ENCODE data around the gene KMO.
A peak's percentile ranks its signal among the peaks of the same experiment; 100 is the strongest.

The KMO gene

GRCh38 chr1:241532162-241532531 is at the start of gene KMO:
TSS of gene KMO (plus strand) at chr1:241532378. CDS start at chr1:241532445, 67 bp downstream.
- DNase-seq, result no peak

- no peak for DNase-seq
Observed at GRCh38 chr1:241482761-241483250, 49.4 kb upstream of the KMO start.

GRCh38 chr1:241485145-241485544 is 47.0 kb upstream of the KMO start:
- no peak for DNase-seq

- peak; percentile 22 to 55 for DNase-seq
Observed at GRCh38 chr1:241485554-241485992, 46.6 kb upstream of the KMO start.

GRCh38 chr1:241488739-241489138 is 43.4 kb upstream of the KMO start:
- DNase-seq, result no peak

- DNase-seq, result no peak
Observed at GRCh38 chr1:241495741-241496140, 36.4 kb upstream of the KMO start.

GRCh38 chr1:241499910-241500309 is 32.3 kb upstream of the KMO start:
- peak; percentile 5 to 31 for DNase-seq

- no peak for DNase-seq
Observed at GRCh38 chr1:241503444-241503843, 28.7 kb upstream of the KMO start.

GRCh38 chr1:241507189-241507863 is 24.9 kb upstream of the KMO start:
- DNase-seq, result no peak

- DNase-seq, result peak; percentile 59 to 84
Observed at GRCh38 chr1:241513378-241513777, 18.8 kb upstream of the KMO start.

GRCh38 chr1:241518476-241519307 is 13.5 kb upstream of the KMO start:
- peak in 1 of 2 experiments; percentile 24 for DNase-seq

GRCh38 chr1:241519308-241520079 is 12.7 kb upstream of the KMO start, which contains the start of gene FH:
TSS of gene FH (minus strand) at chr1:241519755. CDS start at chr1:241519722, 33 bp downstream.
- DNase-seq, result peak; percentile 96 to 98

- DNase-seq, result no peak
Observed at GRCh38 chr1:241520080-241520465, 12.1 kb upstream of the KMO start.

GRCh38 chr1:241521718-241522117 is 10.5 kb upstream of the KMO start:
- no peak for DNase-seq

GRCh38 chr1:241525026-241525425 is 7.2 kb upstream of the KMO start:
- no peak for DNase-seq

GRCh38 chr1:241527146-241527545 is 5.0 kb upstream of the KMO start:
- DNase-seq, result no peak

- peak; percentile 28 to 66 for DNase-seq
Observed at GRCh38 chr1:241531195-241532161, 700 bp upstream of the KMO start.

GRCh38 chr1:241532864-241533263 is 686 bp downstream of the KMO start:
- no peak for DNase-seq

- no peak for DNase-seq
Observed at GRCh38 chr1:241533326-241534115, 1.3 kb downstream of the KMO start.

GRCh38 chr1:241536304-241536703 is 4.1 kb downstream of the KMO start:
- DNase-seq, result no peak

GRCh38 chr1:241536969-241537368 is 4.8 kb downstream of the KMO start:
- no peak for DNase-seq

All from NCI-H524 (cell line).